ENCODE results near the gene BMF.
A peak's percentile ranks its signal among the peaks of the same experiment; 100 is the strongest.

BMF gene

GRCh38 chr15:40070608-40071218 is 38.0 kb downstream of the BMF start:
- no peak for TF ChIP-seq JUND (IDR thresholded peaks at IDR 0.05; ENCODE audit: low read depth)
- DNase-seq (ENCODE audit: low read depth in 1 of 2, low spot score in 1 of 2), result no peak
- in situ Hi-C loops (cut with HindIII; ENCODE audit: low pct_unique_long_range_greater_than_20kb, low sequenced_read_pairs), result no loop called here

GRCh38 chr15:40070166-40070557 is 38.5 kb downstream of the BMF start:
- TF ChIP-seq JUND (IDR thresholded peaks at IDR 0.05; ENCODE audit: low read depth), result no peak
- in situ Hi-C loops (cut with HindIII; ENCODE audit: low pct_unique_long_range_greater_than_20kb, low sequenced_read_pairs), result no loop called here
- no peak for DNase-seq (ENCODE audit: low read depth in 1 of 2, low spot score in 1 of 2)

DNA sequence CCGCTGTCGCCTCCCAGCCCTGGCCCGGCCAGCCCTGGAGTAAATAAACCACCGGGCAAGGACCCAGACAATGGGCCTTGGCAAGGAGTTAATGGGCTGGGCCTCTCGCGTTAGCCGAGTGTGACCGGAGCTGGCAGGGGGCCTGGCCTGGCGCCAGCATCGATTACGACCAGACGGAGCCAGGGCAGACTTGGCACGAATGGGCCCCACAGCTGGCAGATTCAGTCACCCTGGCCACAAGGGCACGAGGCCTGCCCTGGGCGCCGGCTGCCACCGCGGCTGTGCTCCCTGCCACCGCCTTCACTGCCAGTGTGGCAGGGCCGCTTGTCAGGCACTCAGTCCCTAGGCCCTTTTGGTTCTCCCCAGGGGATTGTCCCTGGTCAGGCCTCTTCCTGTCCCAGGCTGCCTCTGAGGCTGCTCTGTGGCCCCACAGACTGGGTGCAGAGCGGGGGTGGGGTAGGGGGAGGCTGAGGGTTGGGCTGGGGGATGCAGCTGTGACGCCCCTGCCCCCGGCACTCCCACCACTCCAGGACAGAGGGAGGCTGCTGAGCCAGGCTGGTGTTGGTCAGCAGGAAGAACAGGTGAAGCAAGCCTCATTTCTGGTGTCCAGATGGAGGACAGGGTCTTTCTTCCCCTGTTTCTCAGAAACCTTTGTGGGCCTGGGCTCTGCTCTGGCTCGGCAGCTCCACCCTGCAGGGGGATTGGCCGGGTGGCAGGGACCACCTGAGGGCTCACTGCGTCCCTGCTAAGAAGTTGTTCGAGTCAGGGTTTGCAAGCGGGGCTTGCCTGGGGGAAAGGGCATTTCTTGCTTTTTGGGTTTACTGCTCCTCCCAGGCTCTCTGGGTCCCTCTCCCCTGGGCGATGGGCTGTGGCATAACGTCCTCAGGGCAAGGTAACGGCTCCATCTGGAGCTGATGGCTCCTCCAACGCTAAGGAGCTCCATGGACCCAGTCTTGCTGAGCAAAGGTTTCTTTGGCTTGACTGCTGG is 39.2 kb downstream of the BMF start:
- in situ Hi-C loops (cut with HindIII; ENCODE audit: low pct_unique_long_range_greater_than_20kb, low sequenced_read_pairs), result no loop called here
- peak; percentile 89 to 97 for DNase-seq (ENCODE audit: low read depth in 1 of 2, low spot score in 1 of 2)
- no peak for TF ChIP-seq JUND (IDR thresholded peaks at IDR 0.05; ENCODE audit: low read depth)

DNA sequence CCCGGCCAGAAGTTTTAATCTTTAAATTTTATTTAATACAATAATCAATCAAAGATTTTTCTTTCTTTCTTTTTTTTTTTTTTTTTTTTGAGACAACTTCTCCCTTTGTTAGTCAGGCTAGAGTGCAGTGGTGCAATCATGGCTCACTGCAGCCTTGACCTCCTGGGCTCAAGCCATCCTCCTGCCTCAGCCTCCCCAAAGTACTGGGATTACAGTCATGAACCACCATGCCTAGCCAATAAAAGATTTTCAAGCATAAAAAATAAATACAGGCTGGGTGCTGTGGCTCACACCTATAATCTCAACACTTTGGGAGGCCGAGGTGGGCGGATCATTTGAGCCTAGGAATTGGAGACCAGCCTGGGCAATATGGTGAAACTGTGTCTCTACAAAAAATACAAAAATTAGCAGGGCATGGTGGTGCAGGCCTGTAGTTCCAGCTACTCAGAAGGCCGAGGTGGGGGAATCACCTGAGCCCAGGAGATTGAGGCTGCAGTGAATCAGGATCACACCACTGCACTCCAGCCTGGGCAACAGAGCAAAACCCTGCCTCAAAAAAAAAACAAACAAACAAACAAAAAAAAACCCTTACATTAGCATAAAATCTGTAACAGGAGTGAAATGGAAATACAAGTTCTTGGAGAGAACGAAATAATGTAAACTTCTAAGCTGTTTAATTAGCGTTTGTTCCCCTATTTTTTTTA is 40.6 kb downstream of the BMF start:
- no peak for TF ChIP-seq JUND (IDR thresholded peaks at IDR 0.05; ENCODE audit: low read depth)

DNA sequence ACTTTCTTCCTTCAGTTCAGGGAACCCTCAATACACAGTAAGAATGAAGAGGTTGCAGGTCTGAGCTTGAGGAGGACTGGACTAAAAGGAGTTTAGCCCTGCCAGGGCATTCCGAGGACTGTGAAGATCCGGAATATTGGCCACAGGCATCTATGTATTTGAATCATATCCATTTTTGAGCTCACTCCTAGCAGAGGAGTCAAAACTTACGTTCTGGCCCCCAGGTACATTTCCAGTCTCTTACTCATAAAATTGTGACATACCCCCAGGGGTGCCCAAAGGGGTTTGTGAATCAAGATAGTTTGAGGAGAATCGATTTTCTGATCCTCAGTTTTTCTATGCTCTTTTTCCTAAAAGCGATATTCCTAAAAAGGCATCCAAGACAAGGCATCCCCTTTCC is 42.1 kb downstream of the BMF start:
- in situ Hi-C loops (cut with HindIII; ENCODE audit: low pct_unique_long_range_greater_than_20kb, low sequenced_read_pairs), result no loop called here
- no peak for TF ChIP-seq JUND (IDR thresholded peaks at IDR 0.05; ENCODE audit: low read depth)
- DNase-seq (ENCODE audit: low read depth in 1 of 2, low spot score in 1 of 2), result no peak

More for the DNA sequence above, 40.6 kb downstream of the BMF start:
- in situ Hi-C loops (cut with HindIII; ENCODE audit: low pct_unique_long_range_greater_than_20kb, low sequenced_read_pairs), result no loop called here
- no peak for DNase-seq (ENCODE audit: low read depth in 1 of 2, low spot score in 1 of 2)

DNA sequence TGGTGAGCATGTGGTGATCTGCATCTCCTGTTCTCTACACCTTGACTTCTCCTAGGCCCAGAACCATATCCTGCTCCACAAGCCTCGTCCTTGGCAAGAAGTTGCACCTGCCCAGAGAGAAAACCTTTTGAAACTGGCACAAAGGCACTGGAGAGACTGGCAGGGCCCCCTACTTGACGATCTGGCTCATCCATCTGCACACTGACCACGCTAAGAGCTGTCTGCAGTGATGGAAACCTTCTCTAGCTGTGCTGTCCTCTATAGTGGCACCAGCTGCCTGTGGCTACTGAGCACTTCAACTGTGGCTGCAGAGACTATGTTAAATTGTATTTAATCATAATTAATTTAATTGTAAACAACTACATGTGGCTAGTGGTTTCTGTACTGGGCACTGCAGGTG is 43.5 kb downstream of the BMF start:
- in situ Hi-C loops (cut with HindIII; ENCODE audit: low pct_unique_long_range_greater_than_20kb, low sequenced_read_pairs), result no loop called here
- no peak for DNase-seq (ENCODE audit: low read depth in 1 of 2, low spot score in 1 of 2)
- TF ChIP-seq JUND (IDR thresholded peaks at IDR 0.05; ENCODE audit: low read depth), result no peak

DNA sequence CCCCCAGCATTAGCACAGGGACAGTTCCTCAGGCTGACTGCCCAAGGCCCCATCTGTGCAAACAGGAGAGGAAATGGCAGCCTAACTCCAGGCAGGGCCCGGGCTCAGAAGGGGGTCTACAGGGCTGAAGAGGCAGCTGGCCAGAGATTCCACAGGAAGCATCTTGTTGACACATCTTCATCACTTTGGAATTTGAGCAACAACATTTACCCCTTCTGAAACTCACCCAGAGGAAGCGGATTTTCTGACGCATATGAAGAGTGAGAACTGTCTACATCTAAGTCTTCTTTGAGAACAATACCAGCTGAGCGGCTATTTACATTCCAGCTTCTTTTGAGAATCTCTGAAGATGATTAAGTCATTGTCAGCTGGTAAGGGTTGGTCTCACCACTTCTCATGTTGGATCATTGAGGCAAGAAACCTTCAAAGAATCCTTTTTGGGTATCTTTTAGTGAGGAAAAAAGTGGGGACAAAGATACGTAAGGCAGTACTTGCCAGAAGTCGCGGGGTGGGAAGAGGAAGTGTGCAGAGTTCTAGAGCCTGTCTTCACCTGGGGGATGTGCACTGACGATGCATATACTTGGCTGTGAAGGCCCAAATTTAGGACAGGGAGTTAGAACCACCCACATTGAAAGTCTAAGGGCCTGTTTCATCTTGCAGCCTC is 44.3 kb downstream of the BMF start:
- in situ Hi-C loops (cut with HindIII; ENCODE audit: low pct_unique_long_range_greater_than_20kb, low sequenced_read_pairs), result no loop called here
- DNase-seq (ENCODE audit: low read depth in 1 of 2, low spot score in 1 of 2), result no peak
- no peak for TF ChIP-seq JUND (IDR thresholded peaks at IDR 0.05; ENCODE audit: low read depth)

DNA sequence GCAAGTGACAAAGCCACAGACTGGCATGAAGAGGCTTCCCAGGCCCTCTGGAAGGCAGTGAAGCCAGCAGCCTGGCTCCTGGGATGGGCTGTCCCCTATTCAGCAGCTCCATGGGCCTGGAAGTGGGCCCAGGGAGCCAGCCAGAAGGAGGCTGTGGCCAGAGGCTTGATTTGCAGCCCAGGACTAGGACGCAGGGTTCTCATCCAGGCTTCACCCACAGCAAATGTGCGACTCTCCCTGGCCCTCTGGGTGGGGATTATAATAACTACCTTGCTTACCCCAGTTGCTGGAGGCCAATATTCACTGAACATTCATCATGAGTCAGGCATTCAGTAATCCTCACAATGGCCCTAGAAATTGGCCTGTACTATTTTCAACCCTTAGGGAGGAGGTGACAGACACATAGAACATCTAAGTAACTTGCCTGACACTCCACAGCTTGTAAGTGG is 45.1 kb downstream of the BMF start:
- TF ChIP-seq JUND (IDR thresholded peaks at IDR 0.05; ENCODE audit: low read depth), result no peak
- DNase-seq (ENCODE audit: low read depth in 1 of 2, low spot score in 1 of 2), result no peak
- in situ Hi-C loops (cut with HindIII; ENCODE audit: low pct_unique_long_range_greater_than_20kb, low sequenced_read_pairs), result no loop called here

DNA sequence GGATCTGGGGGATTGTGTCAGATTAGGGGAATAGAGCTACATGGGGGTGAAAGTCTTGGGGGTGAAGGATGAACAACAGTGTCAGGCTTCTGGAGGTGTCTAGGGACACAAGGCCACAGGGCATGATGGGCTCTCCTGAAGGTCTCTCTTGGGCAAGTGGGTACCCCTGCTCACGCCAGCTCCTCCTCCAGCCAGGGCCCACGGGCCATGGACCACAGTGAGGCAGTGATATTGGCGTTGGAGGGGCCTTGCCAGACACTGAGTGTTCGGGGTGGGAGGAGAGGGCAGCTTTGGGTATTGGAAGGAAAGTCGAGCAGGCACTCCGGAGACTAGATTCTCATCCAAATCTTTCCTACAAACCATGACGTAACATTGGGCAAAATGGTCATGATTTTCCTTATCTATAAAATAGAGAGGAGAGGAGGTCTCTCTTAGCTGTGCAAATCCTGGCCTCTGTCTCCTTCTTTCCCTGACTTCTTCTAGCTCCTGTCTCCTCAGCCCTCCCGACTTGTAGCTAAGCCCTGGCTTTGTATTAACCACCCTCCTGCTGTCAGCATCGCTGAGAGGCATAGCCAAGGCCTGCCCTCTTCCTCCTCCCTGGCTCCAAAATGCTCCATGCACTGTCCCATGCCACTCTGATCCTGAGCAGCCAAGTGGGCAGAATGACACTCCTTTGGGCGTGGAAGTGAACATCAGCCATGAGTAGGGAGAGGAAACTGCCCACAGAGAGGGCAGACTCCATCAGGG is 45.7 kb downstream of the BMF start:
- DNase-seq (ENCODE audit: low read depth in 1 of 2, low spot score in 1 of 2), result no peak
- in situ Hi-C loops (cut with HindIII; ENCODE audit: low pct_unique_long_range_greater_than_20kb, low sequenced_read_pairs), result no loop called here
- no peak for TF ChIP-seq JUND (IDR thresholded peaks at IDR 0.05; ENCODE audit: low read depth)

DNA sequence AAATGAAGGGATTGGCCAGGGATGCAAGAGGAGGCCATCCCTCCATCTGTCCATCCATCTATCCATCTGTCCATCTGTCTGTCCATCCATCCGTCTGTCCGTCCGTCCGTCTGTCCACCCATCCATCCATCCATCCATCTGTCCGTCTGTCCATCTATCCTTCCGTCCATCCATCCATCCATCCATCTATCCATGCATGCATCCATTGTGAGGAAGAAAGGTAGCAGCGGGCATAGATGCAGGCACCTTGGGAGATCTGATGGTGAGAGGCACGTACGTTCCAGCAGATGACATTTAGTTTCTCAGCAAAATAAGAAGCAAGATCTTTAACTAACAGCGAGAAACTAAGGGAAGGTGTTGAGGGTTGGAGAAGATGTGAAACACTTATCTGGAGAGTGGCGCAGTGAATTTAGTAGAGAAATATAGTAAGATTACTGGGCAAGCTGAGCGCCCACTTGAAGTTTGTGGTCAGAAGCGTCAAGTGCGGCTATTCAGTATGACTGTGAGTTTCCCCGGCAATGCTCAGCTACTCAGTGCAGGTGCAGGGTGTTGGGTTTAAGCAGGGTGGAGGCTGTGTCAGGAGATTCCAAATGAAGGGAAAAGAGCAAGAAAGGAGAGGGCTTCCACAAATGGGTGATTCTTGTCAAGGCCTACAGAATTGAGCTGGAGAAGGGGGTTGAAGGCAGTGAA is 47.3 kb downstream of the BMF start:
- no peak for TF ChIP-seq JUND (IDR thresholded peaks at IDR 0.05; ENCODE audit: low read depth)
- in situ Hi-C loops (cut with HindIII; ENCODE audit: low pct_unique_long_range_greater_than_20kb, low sequenced_read_pairs), result no loop called here
- DNase-seq (ENCODE audit: low read depth in 1 of 2, low spot score in 1 of 2), result no peak

DNA sequence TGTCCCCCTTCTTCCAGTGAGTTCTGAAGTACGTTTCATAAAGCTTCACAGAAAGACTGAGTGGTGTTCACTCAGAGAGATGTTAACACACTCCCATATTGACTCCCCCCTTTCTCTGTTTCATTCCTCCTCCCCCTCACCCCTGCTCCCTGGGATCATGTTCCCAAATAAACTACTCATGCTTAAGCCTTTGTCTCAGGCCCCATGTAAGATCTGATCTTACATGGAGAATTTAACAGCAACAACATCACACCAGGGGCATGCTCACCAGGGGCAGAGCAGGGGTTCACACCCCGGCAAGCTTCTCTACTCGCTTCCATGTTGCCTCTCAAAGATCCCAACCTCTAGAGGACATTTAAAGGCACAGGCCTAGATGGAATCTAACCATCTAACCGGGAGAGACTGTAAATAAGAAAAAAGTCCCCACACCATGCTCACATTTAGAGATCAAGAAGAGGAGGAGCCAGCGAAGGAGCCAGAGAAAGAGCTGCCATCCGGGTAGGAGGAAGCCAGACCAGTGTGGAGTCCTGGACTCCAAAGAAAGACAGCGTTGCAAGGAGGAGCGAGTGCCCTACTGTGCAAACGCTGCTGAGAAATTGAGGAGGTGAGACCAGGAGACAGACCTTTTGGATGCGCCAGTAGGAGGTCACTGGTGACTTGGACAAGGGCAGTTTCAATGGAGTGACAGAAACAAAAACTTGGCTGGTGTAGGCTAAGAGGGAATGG is 48.3 kb downstream of the BMF start:
- in situ Hi-C loops (cut with HindIII; ENCODE audit: low pct_unique_long_range_greater_than_20kb, low sequenced_read_pairs), result no loop called here
- TF ChIP-seq JUND (IDR thresholded peaks at IDR 0.05; ENCODE audit: low read depth), result no peak
- no peak for DNase-seq (ENCODE audit: low read depth in 1 of 2, low spot score in 1 of 2)
